ENCODE measurements around the gene TRA2B.

TRA2B gene

GRCh38 chr3:185937689-185938374 lies at the start of gene TRA2B:
TSS of gene TRA2B (minus strand) at chr3:185938014. CDS start at chr3:185937860, 154 bp downstream.
- peak; percentile 98 for DNase-seq (ENCODE audit: low read depth, low spot score)

DNA sequence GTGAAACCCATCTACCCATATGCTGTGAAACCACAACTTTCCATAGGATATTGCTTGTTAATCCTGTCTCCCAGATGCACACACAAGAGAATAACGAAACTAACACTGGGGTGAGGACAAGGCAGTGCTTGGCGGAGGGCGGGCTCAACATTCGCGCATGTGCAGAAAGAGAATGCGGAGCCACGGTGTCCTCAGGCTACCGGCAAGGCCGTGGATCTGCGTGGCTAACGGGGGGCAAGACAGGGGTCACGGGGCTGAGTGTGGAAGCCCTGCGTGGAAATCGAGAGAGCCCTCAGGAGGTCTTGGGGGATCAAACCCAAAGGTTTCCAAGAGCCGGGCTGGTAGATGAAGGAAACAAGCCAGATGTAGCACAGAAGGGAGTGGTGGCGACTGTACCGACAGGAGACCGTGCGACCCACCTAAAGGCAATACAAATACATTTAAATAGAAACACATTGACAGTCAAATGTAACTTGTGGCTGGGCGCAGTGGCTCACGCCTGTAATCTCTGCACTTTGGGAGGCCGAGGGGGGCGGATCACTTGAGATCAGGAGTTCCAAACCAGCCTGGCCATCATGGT lies 48.5 kb upstream of the TRA2B start:
- DNase-seq (ENCODE audit: low read depth, low spot score) = no peak

DNA sequence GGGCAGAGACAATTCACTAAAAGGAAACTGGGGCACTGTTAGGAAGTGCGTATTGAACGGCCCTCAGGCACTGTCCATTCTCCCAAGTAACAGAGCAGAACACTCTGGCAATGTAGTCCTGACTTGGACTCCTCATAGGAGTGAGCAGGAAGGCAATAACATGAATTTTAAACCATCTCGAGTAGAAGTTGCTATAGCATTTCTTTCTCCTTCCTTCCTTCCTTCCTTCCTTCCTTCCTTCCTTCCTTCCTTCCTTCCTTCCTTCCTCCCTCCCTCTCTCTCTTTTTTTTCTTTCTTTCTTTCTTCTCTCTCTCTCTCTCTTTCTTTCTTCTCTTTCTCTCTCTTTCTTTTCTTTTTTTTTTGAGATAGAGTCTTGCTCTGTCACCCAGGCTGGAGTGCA lies 46.4 kb upstream of the TRA2B start:
- no peak for DNase-seq (ENCODE audit: low read depth, low spot score)

- DNase-seq (ENCODE audit: low read depth, low spot score) = peak; percentile 15
Measured at GRCh38 chr3:185983495-185984141, 45.8 kb upstream of the TRA2B start.

DNA sequence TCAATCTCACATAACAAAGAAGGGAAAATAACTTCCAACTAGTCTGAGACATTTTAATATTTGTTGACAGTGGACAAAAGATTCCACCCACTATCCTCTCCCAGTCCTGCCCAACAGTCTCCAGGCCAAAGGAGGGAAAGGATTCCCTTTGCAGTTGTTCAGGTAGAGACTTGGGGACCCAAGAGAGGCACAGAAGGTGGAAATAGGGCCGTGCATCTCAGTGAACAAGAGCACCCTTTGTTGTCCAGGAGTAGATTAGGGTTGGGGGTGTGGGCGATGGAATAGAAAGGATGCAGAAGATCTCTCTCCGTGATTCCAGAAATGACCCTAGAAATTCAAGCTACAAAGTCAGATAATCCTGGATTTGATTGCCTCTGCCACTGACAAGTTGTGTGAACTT lies 44.8 kb upstream of the TRA2B start:
- DNase-seq (ENCODE audit: low read depth, low spot score) = no peak

DNA sequence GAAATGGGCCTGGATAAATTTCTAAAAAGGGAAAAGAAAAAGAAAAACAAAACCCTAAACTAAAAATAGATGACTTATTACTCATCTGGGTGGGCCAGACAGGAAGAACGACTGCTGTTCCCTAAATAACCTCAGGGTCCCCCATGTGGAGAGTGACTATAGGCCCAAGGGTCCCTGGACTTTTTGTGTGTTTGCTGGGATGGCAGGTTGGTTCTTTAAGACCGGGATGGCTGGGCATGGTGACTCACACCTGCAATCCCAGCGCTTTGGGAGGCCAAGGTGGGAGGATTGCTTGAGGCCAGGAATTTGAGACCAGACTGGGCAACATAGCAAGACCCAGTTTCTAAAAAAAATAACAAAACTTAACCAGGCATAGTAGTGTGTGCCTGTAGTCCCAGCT lies 43.8 kb upstream of the TRA2B start:
- no peak for DNase-seq (ENCODE audit: low read depth, low spot score)

DNA sequence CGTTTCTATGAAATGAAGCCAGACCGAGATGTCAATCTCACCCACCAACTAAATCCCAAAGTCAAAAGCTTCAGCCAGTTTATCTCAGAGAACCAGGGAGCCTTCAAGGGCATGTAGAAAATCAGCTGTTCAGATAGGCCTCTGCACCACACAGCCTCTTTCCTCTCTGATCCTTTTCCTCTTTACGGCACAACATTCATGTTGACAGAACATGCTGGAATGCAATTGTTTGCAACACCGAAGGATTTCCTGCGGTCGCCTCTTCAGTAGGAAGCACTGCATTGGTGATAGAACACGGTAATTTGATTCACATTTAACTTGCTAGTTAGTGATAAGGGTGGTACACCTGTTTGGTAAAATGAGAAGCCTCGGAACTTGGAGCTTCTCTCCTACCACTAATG lies 41.9 kb upstream of the TRA2B start:
- DNase-seq (ENCODE audit: low read depth, low spot score) = no peak

DNA sequence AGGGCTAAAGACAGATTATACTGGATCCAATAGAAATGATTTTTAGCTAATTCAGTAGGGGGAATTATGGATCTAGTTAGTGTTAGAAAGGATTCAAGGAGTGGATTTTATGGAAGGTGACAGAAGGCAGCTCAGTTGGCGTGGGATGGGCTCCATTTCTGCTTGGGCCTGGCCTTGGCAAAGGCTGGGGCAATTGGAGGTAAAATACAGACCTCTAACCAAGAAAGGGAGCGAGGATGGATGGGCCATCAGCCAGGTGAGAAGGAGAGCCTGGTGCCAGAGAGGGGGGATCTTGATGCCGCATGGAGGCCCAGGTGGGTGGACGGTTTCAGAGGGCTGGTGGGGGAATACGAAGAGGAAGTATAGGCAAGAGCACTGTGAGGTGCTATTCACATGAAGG lies 40.7 kb upstream of the TRA2B start:
- DNase-seq (ENCODE audit: low read depth, low spot score) = no peak

- no peak for DNase-seq (ENCODE audit: low read depth, low spot score)
Measured at GRCh38 chr3:185977679-185978040, 39.8 kb upstream of the TRA2B start.

- DNase-seq (ENCODE audit: low read depth, low spot score) = peak; percentile 70
Measured at GRCh38 chr3:185976977-185977678, 39.3 kb upstream of the TRA2B start.

DNA sequence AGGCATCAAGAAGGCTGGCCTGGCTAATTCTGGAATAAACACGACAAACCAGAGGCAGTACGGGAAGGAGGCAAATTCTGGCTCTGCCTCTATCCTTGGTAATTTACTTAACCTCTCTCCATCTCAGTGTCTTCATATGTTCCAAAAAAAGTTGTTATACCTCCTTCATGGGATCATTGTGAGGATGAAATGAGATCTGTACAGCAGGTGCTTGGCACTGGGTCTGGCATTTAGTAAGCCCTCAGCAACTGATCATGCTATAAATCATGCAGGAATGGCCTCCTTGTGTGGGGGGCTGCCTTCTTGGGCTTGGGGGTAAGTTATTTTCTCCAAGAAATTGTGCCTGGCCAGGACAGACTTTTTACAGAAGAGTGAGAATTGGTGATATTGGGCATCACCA lies 38.3 kb upstream of the TRA2B start:
- no peak for DNase-seq (ENCODE audit: low read depth, low spot score)

DNA sequence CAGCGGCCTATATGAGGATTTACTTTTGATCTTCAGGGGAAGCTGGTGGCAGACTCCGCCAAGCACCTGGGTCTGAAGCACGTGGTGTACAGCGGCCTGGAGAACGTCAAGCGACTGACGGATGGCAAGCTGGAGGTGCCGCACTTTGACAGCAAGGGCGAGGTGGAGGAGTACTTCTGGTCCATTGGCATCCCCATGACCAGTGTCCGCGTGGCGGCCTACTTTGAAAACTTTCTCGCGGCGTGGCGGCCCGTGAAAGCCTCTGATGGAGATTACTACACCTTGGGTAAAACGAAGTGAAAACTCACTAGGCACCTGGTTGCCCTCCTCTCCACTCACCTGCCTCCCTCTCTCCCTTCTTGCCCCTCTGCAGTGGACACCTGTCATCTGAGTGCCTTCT lies 33.8 kb upstream of the TRA2B start:
- DNase-seq (ENCODE audit: low read depth, low spot score) = no peak

DNA sequence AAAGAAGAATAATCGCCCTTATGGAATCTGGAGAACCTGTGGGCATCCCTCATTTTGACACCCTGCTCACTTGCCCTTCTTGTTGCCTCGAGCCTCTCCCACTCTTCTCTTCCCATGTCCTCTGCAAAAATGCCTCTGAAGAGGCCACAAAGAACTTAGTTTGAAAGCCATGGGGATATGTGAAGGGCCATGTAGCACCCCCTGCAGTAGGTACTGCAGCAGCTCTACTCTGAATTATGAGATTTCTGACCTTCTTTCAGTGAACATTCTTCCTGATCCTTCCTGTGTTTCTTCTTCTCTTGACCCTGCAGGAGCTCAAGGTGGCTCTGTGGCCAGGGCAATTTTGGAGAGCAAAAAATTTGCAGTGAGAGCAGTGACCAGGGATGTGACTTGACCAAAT lies 30.4 kb upstream of the TRA2B start:
- no peak for DNase-seq (ENCODE audit: low read depth, low spot score)

- DNase-seq (ENCODE audit: low read depth, low spot score) = no peak
Measured at GRCh38 chr3:185966655-185967054, 28.8 kb upstream of the TRA2B start.

- DNase-seq (ENCODE audit: low read depth, low spot score) = no peak
Measured at GRCh38 chr3:185965496-185965895, 27.7 kb upstream of the TRA2B start.

DNA sequence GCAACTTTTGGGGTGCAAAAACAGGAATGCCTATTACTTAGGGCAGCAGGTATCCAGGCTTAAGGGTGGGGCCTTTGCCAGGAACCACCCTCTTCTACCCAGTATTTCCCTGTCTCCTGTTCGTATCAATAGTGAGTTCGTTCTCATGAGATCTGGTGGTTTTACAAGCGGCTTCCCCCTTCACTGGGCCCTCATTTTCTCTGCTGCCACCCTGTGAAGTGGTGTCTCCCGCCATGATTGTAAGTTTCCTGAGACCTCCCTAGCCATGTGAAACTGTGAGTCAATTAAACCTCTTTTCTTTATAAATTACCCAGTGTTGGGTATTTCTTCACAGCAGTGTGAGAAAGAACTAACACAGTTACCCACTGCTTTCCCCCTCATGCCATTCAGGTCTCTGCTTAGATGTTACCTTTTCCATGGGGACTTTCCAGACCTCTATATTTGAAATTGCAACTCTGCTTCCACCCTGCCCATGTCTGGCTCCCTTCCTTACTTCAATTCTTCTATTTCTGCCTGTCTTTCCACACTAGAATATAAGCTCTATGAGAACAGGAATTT lies 23.9 kb upstream of the TRA2B start:
- DNase-seq (ENCODE audit: low read depth, low spot score) = no peak

GRCh38 chr3:185960522-185961288 lies 22.9 kb upstream of the TRA2B start:
- DNase-seq (ENCODE audit: low read depth, low spot score) = no peak

DNA sequence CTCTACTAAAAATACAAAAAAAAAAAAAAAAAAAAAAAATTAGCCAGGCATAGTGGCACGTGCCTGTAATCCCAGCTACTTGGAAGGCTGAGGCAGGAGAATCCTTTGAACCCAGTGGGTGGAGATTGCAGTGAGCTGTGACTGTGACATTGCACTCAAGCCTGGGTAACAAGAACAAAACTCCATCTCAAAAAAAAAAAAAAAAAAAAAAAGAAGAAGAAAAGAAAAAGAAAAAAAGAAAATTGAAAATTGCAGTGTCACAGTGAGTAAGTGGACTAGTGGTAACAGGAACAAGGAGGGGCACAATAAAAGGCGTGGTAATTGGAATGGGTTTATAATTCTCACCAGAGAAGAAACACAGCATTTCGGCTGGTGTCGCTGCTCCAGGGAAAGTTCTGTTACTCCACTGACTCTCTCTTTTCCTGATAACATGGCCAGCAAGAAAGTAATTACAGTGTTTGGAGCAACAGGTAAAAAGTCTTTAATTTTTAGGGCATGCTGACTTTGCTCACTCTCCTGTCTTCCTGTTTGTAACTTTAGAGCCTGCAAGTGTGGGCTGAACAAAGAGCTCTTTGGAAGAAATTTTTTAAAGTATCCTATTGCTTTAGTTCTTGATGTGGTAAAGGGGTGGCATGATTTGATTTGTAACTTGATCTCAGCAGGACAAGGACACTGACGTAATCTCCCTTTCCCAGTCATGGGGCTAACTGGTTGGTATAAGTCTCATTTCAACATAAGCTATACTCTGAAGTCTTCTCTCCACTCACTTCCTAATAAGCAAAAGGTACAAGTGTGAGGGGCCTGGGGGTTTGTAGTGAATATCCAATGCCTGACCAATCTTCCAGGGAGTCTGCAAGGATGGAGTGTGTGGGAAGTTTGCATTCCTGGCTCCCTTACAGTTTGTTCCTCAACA lies 22.1 kb upstream of the TRA2B start:
- no peak for DNase-seq (ENCODE audit: low read depth, low spot score)

GRCh38 chr3:185958626-185959025 lies 20.8 kb upstream of the TRA2B start:
- DNase-seq (ENCODE audit: low read depth, low spot score) = no peak

DNA sequence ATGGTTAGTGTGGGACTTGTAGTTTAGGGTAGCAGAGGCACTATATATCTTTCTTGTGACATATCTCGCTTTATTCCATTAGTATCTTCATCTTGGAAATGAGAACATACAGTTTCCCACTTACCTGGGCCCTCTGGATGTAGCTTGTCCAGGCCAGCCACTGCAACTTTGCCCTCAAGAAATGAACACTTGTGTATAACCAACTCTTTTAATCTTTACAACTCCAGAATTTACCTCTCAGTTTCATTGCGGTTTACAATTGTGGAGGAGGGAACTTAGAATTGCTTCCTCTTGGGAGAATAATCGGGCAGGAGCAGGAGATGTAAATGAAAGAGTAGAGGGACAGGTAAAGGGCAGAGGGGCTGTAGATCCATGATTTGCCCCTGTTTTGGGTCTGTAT lies 18.4 kb upstream of the TRA2B start:
- DNase-seq (ENCODE audit: low read depth, low spot score) = no peak

GRCh38 chr3:185954366-185954723 lies 16.5 kb upstream of the TRA2B start:
- no peak for DNase-seq (ENCODE audit: low read depth, low spot score)
